Body of pancreas (tissue), 4 donors: ENCODE results near the gene NCAN.

Experiments
- CTCF ChIP-seq, 7 experiments: fragments of 450-650 bp in 4 of 7; fragments of 200-600 bp in 3 of 7; sonication (generic) in 3 of 7; IDR thresholded peaks; one replicate each; pipeline ENCODE4 v1.5.1; 2016 to 2019; ENCODE audit warnings: antibody characterized with exemption in 7 of 7
- POLR2A ChIP-seq, 3 donors: fragments of 450-650 bp; IDR thresholded peaks; one replicate each; pipeline ENCODE4 v1.6.1; 2016; ENCODE audit warnings: antibody characterized with exemption in 3 of 3, mild to moderate bottlenecking in 2 of 3

GRCh38 chr19:19193926-19194325, 17.8 kb upstream of the NCAN start:
- no peak for TF ChIP-seq POLR2A (IDR thresholded peaks at IDR 0.05)
- TF ChIP-seq CTCF (IDR thresholded peaks at IDR 0.05) = no peak
